Right forelimb (tissue), 1 donor: Measurements from ENCODE around the gene FNBP1.
"Not testable (repeated sequence)": the region's sequence is repeated elsewhere in the genome, so short reads cannot be mapped to it uniquely, and the experiment has no call there.

ENCODE experiments used
- DNase-seq: peaks from one replicate; pipeline ENCODE4 v3.0.0-alpha.2; 2018

Gene FNBP1

GRCh38 chr9:129989740-129990139, 53.2 kb downstream of the FNBP1 start:
- DNase-seq, result no peak

GRCh38 chr9:129989362-129989708, 53.7 kb downstream of the FNBP1 start:
- no peak for DNase-seq

- DNase-seq, result no peak
Observed at GRCh38 chr9:129988607-129989361, 54.2 kb downstream of the FNBP1 start.

- no peak for DNase-seq
Observed at GRCh38 chr9:129987941-129988340, 55.0 kb downstream of the FNBP1 start.

GRCh38 chr9:129987047-129987446, 55.9 kb downstream of the FNBP1 start:
- no peak for DNase-seq

GRCh38 chr9:129984589-129984988, 58.4 kb downstream of the FNBP1 start:
- DNase-seq, result not testable (repeated sequence)

GRCh38 chr9:129983891-129984290, 59.1 kb downstream of the FNBP1 start:
- DNase-seq, result no peak

- DNase-seq, result no peak
Observed at GRCh38 chr9:129981180-129981907, 61.6 kb downstream of the FNBP1 start.

GRCh38 chr9:129980224-129980623, 62.8 kb downstream of the FNBP1 start:
- DNase-seq, result not testable (repeated sequence)

- no peak for DNase-seq
Observed at GRCh38 chr9:129979071-129979745, 63.8 kb downstream of the FNBP1 start.

GRCh38 chr9:129972816-129973215, 70.2 kb downstream of the FNBP1 start:
- no peak for DNase-seq

GRCh38 chr9:129968690-129969485, 74.1 kb downstream of the FNBP1 start:
- no peak for DNase-seq

GRCh38 chr9:129964901-129965734, 77.9 kb downstream of the FNBP1 start:
- DNase-seq, result no peak

GRCh38 chr9:129962889-129963703, 79.9 kb downstream of the FNBP1 start:
- peak; percentile 53 for DNase-seq

GRCh38 chr9:129962451-129962864, 80.5 kb downstream of the FNBP1 start:
- DNase-seq, result no peak

GRCh38 chr9:129958796-129959195, 84.2 kb downstream of the FNBP1 start:
- no peak for DNase-seq

GRCh38 chr9:129954868-129955550, 88.0 kb downstream of the FNBP1 start:
- no peak for DNase-seq

- DNase-seq, result no peak
Observed at GRCh38 chr9:129953736-129954135, 89.3 kb downstream of the FNBP1 start.

GRCh38 chr9:129952337-129952736, 90.7 kb downstream of the FNBP1 start:
- DNase-seq, result no peak

GRCh38 chr9:129949821-129950220, 93.2 kb downstream of the FNBP1 start:
- DNase-seq, result no peak
